GM19455 (cell line): ENCODE measurements around the gene TIMP2.
"Not testable (repeated sequence)": the region's sequence is repeated elsewhere in the genome, so short reads cannot be mapped to it uniquely, and the experiment has no call there.

Experiments
- ATAC-seq: cut with Tn5 transposase; IDR thresholded peaks from one replicate; pipeline ENCODE4 v1.9.1; 2021; ENCODE audit not compliant: unreplicated experiment

The TIMP2 gene

DNA sequence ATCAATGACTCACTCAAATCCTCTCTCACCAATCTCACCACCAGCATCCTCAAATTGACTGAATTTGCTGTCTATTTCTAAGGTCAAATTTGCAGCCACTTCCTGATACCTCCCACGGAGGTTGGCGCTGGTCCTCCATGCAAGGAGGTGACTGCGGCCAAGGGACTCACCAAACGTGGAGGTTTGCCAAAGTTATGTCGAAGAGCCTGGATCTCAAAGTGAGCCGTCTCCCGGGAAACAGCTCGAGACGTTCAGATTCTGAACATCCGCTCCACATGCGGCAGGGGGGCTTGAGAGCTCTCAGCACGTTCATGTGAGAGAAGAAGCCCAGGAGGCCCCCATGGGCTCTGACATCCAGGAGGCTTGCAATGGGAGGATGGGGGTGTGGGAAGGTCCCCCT lies 31.9 kb upstream of the TIMP2 start:
- no peak for ATAC-seq

DNA sequence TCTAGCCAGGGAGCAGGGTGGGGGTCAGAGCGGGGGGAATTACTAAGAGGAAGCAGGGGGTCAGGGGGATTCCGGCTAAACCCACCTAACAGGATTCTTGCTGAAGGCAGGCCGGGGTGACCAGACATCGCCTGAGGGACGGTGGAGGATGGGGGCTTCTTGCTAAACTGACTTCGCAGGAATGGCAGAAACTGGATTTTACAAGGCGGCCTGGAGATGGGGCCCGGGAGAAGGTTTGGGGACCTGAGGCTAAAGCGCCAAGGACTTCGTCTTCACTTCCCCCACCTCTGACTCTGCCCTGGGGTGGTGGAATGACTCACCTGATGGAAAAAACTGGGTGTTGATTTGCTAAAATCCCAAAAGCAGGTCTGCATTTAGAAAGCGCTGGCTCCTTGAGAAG lies 31.1 kb upstream of the TIMP2 start:
- no peak for ATAC-seq

DNA sequence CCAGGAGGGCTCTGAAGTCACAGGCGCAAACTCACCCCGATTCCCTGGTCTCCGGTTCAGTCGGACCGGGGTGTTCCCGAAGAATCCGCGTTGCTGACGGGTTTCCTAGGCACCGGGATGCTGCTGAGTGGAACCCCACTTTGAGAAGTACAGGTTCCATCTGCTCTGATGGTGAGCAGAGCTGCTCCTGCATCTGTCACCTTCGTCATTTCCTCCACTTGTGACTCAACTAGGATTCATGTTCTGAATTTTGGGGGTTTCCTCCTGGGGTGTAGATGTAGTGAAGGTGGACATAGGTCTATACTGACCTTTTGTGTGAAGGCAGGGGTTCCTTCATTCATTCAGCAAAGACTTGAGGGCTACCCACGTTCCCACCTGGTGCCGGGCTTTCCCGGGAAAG lies 29.5 kb upstream of the TIMP2 start:
- no peak for ATAC-seq

DNA sequence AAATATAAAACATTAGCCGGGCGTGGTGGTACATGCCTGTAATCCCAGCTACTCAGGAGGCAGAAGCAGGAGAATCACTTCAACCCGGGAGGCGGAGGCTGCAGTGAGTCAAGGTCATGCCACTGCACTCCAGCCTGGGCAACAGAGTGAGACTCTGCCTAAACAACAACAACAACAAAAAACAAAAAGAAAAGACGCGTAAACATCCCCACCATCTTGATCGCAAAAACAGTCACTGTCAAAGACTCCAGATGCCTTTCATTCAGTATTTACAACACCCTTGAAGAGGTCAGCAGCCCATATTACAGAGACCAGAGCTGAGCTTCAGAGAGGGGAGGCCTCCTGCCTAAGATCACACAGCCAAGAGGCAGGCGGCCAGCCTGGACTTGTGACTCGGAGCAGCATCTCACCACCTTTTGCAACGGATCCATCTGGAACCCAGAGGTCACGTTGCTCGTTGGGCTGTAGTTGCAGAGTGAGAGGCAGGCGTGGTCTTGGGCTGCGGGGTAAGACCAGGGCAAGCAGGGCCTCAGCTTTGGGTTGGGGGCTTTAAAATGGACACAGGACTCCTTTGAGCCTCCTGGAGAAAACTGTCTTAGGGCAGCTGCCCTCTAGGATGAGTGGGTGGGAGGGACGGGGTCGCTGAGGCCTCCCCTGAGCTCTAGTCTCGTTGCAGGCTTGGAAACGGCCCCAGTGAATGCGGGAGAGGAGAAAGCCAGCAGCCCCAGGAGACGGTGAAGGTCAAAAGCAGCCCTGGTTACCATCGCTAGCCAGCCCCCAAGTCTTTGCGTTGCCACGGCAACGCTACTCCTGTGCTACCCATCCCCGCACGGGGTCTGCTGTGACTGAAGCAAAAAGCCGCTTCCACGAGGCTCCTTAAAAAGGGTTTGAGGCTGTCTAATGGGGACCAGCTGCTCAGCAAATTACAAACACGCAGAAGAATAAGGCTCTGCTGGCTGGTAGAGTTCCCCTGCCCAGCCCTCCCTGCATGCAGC lies 28.5 kb upstream of the TIMP2 start:
- ATAC-seq = no peak

DNA sequence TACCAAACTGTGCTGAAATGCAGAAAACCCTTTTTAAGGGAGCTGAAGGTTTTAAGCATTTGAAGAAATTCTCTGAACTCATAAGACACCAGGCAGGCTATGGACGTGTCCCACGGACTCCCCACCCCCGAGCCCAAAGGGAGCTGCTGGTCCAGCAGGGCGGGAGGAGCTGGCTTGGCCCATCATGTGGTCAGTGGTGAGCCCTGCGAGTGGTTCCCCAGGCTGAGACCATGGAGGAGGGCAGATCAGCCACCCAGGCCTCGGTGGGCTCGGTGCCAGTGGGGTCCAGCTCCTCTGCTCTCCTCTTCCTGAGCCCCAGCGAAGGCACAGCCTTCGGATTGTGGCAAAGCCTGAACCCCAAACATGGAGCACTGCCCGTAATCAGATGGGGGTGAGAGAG lies 27.5 kb upstream of the TIMP2 start:
- ATAC-seq = no peak

DNA sequence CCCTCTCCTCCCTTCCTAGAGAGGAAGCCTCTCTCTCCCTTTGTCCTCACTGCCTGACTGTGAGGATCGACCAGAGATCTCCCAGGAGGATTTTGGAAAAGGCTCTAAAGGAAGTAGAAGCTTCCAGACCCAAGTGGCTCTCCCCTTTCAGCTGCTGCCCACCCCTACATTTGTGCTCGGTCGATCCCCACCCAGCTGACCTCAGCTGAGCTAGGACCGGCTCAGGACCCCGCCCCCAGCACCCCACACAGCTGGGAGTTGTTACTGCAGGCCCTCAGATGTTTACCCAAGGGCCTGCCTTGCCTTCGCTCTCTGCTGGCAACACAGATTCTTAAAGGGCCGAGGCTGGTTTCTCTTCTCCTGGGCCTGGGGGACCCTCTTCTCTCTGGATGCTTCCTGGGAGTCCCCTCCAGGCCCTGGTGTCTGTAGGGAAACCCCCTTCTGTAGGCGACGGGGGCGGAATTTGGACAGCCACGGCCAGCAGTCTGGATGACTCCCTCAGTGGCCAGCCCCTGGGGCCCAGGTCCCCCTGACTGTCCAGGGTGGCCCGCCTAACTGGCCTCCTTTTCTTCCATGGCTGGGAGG lies 26.9 kb upstream of the TIMP2 start:
- no peak for ATAC-seq

DNA sequence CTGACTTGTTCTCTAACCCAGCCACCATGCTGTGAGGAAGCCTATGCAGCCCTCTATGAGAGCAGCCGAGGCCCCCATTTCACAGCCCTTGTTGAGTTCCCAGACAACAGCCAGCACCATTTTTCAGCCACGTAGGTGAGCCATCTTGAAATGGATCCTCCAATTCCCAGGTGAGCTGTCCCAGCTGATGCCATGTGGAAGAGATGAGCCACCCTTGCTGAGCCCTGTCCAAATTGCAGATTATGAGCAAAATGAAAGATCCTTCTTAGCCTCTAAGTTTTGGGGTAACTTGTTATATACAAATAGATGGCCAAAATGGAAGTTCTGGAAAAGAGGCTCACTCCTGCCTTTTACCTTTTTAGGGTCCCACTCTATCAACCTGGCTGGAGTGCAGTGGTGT lies 25.7 kb upstream of the TIMP2 start:
- ATAC-seq = no peak

DNA sequence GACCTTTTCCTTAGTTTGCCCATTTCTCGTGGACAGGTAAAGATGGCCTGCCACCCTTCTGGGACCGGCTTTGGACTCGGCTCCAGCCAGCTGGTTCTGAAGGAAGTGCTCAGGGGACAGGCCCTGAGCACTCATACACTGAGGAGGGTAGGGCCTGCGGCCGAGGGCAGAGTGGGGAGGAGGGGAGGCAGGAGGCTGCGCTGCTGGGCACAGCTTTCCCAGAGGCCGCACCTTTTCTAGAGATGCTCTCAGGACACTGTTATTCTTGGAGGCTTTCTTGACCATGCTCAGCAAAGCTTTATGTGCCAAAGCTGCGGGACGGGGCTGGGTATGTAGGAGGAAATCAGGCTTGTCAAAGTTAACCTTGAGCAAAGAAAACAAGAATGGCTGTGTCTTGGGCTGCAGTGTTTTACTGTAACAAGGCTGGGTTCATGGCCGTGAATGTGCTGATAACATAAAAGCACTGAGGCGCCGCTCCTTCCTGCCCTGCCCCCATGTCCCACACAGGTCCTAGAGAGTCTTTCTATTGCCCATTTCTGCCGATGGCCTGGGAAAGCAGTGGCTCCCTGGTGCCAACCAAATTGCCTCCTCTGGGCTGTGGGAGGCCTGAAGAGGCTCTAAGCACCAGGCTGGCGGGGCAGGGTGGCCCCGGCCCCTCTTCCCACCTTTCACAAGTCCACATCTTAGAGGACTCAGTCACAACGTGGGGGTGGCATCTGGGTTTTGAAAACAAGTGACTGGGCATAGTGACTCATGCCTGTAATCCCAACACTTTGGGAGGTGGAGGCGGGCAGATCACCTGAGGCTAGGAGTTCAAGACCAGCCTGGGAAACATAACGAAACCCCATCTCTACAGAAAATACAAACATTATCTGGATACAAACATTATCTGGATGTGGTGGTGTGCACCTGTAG lies 22.3 kb upstream of the TIMP2 start:
- no peak for ATAC-seq

DNA sequence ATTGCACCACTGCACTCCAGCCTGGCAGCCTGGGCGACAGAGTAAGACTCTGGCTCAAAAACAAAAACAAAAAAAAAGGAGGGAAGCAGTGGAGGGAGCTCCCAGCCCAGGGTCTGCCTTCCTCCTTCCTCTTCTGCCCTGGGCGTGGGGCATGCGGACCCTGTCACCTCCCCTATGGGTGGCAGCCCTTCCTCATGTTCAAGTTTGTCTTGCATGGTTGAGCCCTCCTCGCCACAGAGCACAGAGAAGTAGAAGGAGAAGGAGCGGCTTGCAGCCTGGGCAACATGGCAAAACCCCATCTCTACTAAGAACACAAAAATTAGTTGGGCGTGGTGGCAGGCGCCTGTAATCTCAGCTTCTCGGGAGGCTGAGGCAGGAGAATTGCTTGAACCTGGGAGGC lies 21.4 kb upstream of the TIMP2 start:
- ATAC-seq = no peak

DNA sequence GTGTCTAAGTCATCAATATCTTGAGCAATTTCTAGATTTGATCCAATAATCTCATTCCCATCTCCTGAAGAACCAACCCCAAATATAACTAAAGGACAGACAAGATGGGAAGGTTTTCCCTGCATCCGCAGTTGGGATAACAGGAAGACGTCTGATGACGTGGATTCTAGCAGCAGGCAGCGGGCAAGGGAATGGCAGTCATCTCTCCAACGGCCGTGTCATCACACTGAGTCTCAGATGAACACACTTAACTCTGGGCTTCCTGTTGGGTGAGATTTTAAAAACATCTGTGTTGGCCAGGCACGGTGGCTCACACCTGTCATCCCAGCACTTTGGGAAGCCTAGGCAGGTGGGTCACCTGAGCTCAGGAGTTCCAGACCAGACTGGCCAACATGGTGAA lies 20.9 kb upstream of the TIMP2 start:
- ATAC-seq = no peak

DNA sequence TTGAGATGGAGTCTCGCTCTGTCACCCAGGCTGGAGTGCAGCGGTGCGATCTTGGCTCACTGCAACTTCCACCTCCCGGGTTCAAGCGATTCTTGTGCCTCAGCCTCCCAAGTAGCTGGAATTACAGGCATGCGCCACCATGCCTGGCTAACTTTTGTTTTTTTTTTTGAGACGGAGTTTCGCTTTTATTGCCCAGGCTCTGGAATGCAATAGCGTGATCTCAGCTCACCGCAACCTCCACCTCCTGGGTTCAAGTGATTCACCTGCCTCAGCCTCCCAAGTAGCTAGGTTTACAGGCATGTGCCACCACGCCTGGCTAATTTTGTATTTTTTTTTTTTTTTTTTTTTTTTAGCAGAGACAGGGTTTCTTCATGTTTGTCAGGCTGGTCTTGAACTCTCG lies 20.3 kb upstream of the TIMP2 start:
- ATAC-seq = not testable (repeated sequence)

DNA sequence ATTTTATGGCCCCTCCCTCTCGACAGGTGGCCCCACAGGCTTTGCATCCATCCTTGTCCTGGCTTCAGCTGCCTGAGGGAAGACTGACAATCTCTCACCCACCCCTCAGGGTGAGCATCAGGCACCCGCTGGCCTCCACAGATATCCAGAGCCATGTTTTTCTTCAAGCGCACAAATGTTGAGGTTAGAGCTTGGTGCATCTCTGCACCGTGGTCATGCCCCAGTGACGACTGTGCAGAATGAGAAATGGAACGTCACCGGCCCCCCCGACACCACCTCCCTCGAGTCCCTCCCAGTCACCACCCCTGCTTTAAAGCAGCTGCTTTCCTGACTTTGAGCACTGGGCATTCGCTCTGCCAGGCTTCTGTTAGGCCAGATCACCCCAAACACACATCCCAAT lies 19.8 kb upstream of the TIMP2 start:
- ATAC-seq = no peak

DNA sequence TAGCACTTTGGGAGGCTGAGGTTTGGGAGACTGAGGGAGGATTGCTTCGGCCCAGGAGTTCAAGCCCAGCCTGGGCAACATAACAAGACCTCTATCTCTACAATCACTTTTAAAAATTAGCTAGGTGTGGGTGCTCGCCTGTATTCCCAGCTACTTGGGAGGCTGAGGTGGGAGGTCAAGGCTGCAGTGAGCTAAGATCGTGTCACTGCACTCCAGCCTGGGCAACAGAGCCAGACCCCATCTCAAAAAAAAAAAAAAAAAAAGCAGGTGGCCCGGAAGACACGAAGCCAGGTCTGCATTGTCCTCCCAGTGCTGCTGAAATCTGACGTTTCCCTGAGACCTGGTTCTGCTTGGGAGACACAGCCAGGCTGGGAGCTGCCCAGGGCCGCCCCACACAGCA lies 18.8 kb upstream of the TIMP2 start:
- ATAC-seq = no peak

DNA sequence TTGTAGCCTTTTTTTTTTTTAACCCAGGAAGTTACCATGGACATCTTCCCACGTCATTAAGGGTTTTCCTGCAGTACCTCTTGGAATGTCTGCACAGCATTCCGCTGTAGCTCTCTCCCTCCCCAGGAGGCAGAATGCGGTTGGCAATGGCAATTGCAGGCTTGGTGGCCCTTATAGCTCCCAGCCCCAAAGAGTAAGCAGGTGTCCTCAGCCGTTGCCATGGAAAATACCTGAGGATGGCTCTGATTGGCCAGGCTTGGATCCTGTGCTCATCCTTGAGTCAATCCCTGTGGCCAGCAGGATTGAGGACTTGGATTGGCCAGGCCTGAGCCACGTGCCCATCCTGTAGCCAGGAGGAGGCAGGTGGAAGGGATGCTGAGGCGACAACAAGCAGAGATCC lies 15.5 kb upstream of the TIMP2 start:
- no peak for ATAC-seq

DNA sequence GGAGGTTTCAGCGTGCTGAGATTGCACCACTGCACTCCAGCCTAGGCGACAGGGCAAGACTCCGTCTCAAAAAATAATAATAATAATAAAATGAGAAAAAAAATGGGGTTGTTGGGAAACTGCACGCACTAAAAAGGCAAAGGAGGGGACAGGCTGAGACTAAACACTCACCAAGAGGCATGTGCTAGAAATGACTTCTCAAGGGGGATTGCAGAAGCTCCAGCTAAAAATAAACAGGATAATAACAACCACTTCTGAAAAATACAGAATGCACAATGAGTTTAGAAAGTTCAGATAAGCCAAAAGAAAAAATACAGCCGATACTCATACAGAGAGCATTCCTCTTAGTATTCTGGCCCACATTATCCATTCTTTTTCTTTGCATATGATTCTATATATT lies 15.1 kb upstream of the TIMP2 start:
- ATAC-seq = no peak

DNA sequence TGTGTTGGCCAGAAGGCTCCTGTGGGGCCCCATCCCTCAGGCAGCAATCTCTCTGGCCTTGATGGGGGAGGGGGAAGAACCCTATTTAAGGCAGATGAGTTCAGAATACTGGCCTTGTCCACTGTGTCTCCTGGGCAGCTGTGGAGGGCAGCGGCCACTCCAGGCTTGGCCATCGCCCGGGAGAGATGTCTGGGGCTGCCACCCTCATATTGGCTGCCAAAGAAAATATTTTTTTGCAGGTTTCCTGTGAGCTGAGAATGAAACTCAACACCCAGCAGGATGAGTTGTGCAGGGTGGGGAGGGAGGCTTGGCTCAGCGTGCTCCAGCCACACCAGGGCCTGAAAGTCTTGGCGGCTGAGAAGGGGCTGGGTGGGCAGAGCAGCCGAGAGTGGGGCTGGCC lies 14.4 kb upstream of the TIMP2 start:
- ATAC-seq = no peak

DNA sequence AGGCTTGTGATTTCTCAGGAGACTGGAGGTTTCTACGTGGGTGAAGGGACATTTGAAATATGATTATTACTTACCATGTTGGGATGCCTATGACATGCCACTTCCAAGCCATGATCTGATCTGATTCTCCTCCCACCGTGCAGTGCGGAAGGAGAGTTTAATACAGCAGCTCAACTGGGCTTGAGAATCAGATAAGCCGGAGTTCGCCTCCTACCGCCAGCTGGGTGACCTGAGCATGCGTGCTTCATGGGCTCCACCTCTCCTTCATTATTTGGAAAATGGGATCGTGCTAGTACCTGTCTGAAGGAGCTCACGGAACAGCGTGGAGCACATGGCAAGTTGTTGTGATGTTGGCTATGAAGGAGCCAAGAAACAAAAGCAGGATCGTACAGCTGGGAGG lies 12.4 kb upstream of the TIMP2 start:
- no peak for ATAC-seq

DNA sequence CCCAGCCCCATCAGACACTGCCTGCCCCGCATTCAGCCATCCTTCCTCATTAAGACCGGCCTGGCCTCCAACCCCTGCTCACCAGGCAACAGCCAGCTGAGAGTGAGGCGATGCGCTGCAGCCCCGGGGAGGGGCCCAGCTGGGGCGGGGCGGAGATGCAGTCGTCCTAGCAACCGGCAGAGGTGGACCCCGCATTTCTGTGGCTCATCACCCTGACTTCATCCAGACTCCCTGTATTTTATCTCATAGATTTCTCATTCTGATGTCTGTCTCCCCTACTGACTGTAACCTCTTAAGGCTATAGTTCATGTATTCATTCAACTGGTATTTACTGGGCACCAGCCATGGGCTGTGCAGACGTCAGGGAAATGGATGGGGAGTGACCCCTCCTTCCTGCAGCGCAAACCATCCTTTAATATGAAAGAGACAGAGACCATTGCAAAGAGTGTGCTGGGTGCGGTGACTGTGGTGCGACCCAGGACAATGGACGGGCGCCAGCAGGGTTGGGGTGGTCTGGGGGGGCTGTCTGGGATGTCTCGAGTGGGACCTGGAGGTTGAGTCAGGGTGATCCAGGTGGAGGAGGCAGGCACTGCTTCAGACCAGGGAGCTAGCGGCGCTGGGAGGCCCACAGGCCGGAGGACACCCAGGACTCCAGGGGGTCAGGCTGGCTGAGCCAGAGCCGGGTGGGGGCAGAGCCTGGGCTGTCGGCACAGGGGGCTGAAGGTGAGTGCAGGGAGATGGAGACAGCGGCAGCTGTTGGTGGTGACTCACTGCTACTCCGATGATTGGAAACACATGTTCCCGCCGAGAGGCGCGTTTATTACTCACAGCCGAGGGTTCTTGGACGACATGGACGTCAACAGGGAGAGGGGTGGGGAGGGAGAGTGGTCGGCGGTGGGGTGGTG lies 10.5 kb upstream of the TIMP2 start:
- ATAC-seq = no peak

DNA sequence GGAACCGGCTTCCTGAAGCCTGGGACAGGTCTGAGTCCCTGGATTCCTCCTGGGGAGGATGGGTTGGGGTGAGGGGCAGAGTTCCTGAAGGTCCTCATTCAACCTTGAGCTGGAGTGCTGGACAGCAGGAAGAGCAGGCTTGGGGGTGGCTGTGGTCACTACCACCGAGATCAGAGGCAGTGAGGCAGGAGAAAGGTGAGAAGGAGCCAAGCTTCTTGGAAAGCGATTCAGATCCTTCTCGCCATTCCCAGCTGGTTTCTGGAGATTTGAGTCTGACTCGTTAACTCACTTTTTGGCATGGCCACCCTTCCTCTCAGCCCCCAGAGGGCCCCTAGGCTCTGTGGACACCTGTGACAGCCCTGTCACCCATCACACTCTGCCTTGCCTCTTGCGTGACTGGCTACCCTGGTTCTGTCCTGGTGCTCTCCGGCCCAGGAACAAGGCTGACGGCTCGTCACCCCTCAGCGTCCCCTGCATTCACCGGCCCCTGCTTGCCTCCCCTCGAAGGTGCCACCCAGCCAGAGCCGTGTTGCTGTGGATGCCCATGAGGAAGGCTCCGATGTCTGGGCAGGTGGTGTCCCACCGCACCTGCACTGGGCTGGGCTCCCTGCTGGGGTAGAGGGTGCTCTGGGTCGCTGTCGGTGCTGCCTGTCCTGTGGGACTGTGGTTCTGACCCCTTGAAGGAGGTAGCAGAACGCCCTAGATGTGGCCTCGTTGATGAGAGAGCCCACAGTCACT lies 9.7 kb upstream of the TIMP2 start:
- no peak for ATAC-seq
